ENCODE measurements around the gene IKZF1. TPM values are rescaled to one million over a fixed set of nuclear protein-coding genes. Genes with fewer than 3 reads are reported as not detected.

Gene IKZF1
- total and polyA plus RNA-seq, 2 of the 4 experiments (the other 2 are of a cell fraction): not detected

DNA sequence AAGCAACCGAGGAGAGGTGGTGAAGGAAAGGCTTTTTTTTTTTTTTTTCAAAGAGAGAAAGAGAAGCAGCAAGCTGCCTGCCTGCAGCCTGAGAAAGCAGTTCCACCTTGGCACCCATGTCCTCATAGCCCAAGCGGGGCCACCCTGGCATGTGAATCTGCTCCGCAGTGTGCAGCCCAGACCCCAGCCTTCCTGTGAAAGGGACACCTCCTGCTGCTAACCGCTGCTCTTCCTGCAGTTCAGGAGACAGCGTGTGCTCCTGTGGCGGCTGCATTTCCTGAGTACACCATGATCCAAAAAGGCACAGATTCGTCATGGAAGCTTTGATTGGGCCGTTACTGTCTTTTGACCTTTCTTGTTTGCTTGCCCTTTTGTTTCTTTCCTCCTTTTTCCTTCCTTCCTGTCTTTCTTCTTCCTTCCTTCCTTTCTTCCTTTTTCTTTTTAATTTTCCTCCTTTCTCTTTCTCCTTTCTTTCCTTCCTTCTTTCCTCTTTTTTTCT is 38.1 kb downstream of the IKZF1 start:
- H3K4me1 ChIP-seq (ENCODE audit: control insufficient read depth, insufficient read depth, low read length): no peaks in the 10 kb centered on the region
- no peak overlapping the region for H2BK5ac ChIP-seq (ENCODE audit: low read depth, low read length, poor library complexity, severe bottlenecking)
- ChIA-PET POLR2A (ENCODE audit: unreplicated experiment) (no interaction called here), CTCF (interaction anchor here (1.1 kb wide), 1 partner anchor 48 kb away, joined by 3 read pairs; no protein-coding TSS in a partner anchor)
- H3K9me1 ChIP-seq (ENCODE audit: insufficient read depth, low read length): no peaks in the 10 kb centered on the region
- no peak overlapping the region for H3K23ac ChIP-seq (ENCODE audit: low read depth, low read length)
- H2AFZ ChIP-seq (replicated peaks; ENCODE audit: low read length, poor library complexity): no peak overlapping the region
- no peak overlapping the region for H3K4me2 ChIP-seq (ENCODE audit: low read depth, low read length)
- H3K18ac ChIP-seq (ENCODE audit: low read depth, low read length): no peak overlapping the region
- H3K4me3 ChIP-seq (ENCODE audit: insufficient read depth, low read depth, low read length): no peak overlapping the region
- no peaks in the 10 kb centered on the region for H3K9me3 ChIP-seq (ENCODE audit: control insufficient read depth, insufficient read depth, low read length)
- no peak overlapping the region for H3K9ac ChIP-seq (ENCODE audit: low read depth, low read length)
- H4K8ac ChIP-seq (ENCODE audit: low read depth in 2 of 2, low read length in 2 of 2): no peak overlapping the region
- dilution Hi-C loops (cut with HindIII; ENCODE audit: low sequenced_read_pairs, unreplicated experiment): no loop called here
- H3K27me3 ChIP-seq (ENCODE audit: control insufficient read depth, insufficient read depth, low read length): peaks cover 2% of the 10 kb centered on the region; the same call in 1 of the 2 replicates
- no peaks in the 10 kb centered on the region for H3K79me1 ChIP-seq (ENCODE audit: low read depth in 1 of 2, low read length in 2 of 2)
- H4K91ac ChIP-seq (ENCODE audit: insufficient read depth, low read depth, low read length): no peak overlapping the region
- no peak overlapping the region for H4K5ac ChIP-seq (ENCODE audit: low read depth, low read length)
- no peak overlapping the region for H3K4ac ChIP-seq (ENCODE audit: low read depth, low read length)
- in situ Hi-C loops (cut with MboI; ENCODE audit: low sequenced_read_pairs): no loop called here
- TF ChIP-seq RFX5 (IDR thresholded peaks at IDR 0.05; ENCODE audit: low read depth, low read length): no peak
- no peak for TF ChIP-seq NFE2L2 (IDR thresholded peaks at IDR 0.05; ENCODE audit: low read depth, low read length)
- TF ChIP-seq, protein P1, sequence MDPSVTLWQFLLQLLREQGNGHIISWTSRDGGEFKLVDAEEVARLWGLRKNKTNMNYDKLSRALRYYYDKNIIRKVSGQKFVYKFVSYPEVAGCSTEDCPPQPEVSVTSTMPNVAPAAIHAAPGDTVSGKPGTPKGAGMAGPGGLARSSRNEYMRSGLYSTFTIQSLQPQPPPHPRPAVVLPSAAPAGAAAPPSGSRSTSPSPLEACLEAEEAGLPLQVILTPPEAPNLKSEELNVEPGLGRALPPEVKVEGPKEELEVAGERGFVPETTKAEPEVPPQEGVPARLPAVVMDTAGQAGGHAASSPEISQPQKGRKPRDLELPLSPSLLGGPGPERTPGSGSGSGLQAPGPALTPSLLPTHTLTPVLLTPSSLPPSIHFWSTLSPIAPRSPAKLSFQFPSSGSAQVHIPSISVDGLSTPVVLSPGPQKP (IDR thresholded peaks at IDR 0.05; ENCODE audit: borderline replicate concordance, low read depth, low read length): no peak
- no peak for TF ChIP-seq RAD21 (IDR thresholded peaks at IDR 0.05; ENCODE audit: low read length)
- TF ChIP-seq CEBPB (IDR thresholded peaks at IDR 0.05; ENCODE audit: low read depth, low read length): no peak
- no peak for TF ChIP-seq CHD1 (IDR thresholded peaks at IDR 0.05; ENCODE audit: low read depth, low read length)
- TF ChIP-seq MAZ (IDR thresholded peaks at IDR 0.05; ENCODE audit: borderline replicate concordance, low read depth, low read length): no peak
- H3K27ac ChIP-seq (ENCODE audit: insufficient read depth, low read length): no peak overlapping the region
- H2BK120ac ChIP-seq (ENCODE audit: low read depth, low read length): no peak overlapping the region
- H3K14ac ChIP-seq (replicated peaks; ENCODE audit: low read depth, low read length): no peak overlapping the region
- no peak overlapping the region for H3K56ac ChIP-seq (ENCODE audit: extremely low read depth, insufficient read depth, low read length)
- no peak overlapping the region for H2AK9ac ChIP-seq (replicated peaks; ENCODE audit: low read depth, low read length, poor library complexity)
- ATAC-seq (ENCODE audit: low read depth): no peak
- no peak for DNase-seq
- no peak overlapping the region for H2AK5ac ChIP-seq (ENCODE audit: low read depth, low read length)
- no peaks in the 10 kb centered on the region for H3K36me3 ChIP-seq (ENCODE audit: control insufficient read depth, insufficient read depth, low read length)
- intact Hi-C loops (cut with micrococcal nuclease): no loop called here
- BruUV-seq (replicated peaks): no TSS peak
- no peaks in the 10 kb centered on the region for H4K20me1 ChIP-seq (ENCODE audit: insufficient read depth, low read length)
- no peak overlapping the region for H2BK15ac ChIP-seq (ENCODE audit: low read depth, low read length)
- WGBS, 2 experiments (ENCODE audit: extremely low coverage in 2 of 2, insufficient read length in 1 of 2): 18% methylated on average over 3 of the region's 8 CpGs; no CpG with 5 or more reads in 1 of the 2 experiments
- H2BK20ac ChIP-seq (ENCODE audit: low read depth, low read length): no peak overlapping the region
